ENCODE results near the gene CCDC69.
"Not testable (repeated sequence)": the region's sequence is repeated elsewhere in the genome, so short reads cannot be mapped to it uniquely, and the experiment has no call there.

The CCDC69 gene

GRCh38 chr5:151222054-151222789 is 1.7 kb downstream of the CCDC69 start:
- no peak for DNase-seq (ENCODE audit: low read depth, low spot score)

- no peak for DNase-seq (ENCODE audit: low read depth, low spot score)
Measured at GRCh38 chr5:151221574-151221973, 2.3 kb downstream of the CCDC69 start.

GRCh38 chr5:151219789-151220188 is 4.1 kb downstream of the CCDC69 start:
- no peak for DNase-seq (ENCODE audit: low read depth, low spot score)

- no peak for DNase-seq (ENCODE audit: low read depth, low spot score)
Measured at GRCh38 chr5:151219138-151219537, 4.8 kb downstream of the CCDC69 start.

- no peak for DNase-seq (ENCODE audit: low read depth, low spot score)
Measured at GRCh38 chr5:151218177-151218576, 5.7 kb downstream of the CCDC69 start.

- DNase-seq (ENCODE audit: low read depth, low spot score) = no peak
Measured at GRCh38 chr5:151216781-151217180, 7.1 kb downstream of the CCDC69 start.

GRCh38 chr5:151215546-151215880 is 8.4 kb downstream of the CCDC69 start:
- no peak for DNase-seq (ENCODE audit: low read depth, low spot score)

GRCh38 chr5:151214614-151215545 is 9.0 kb downstream of the CCDC69 start:
- no peak for DNase-seq (ENCODE audit: low read depth, low spot score)

GRCh38 chr5:151213803-151214613 is 9.9 kb downstream of the CCDC69 start:
- no peak for DNase-seq (ENCODE audit: low read depth, low spot score)

GRCh38 chr5:151212406-151212798 is 11.5 kb downstream of the CCDC69 start:
- DNase-seq (ENCODE audit: low read depth, low spot score) = no peak

GRCh38 chr5:151208481-151208914 is 15.4 kb downstream of the CCDC69 start:
- DNase-seq (ENCODE audit: low read depth, low spot score) = no peak

GRCh38 chr5:151205411-151205810 is 18.5 kb downstream of the CCDC69 start:
- no peak for DNase-seq (ENCODE audit: low read depth, low spot score)

- no peak for DNase-seq (ENCODE audit: low read depth, low spot score)
Measured at GRCh38 chr5:151204051-151204450, 19.8 kb downstream of the CCDC69 start.

- DNase-seq (ENCODE audit: low read depth, low spot score) = peak; percentile 51
Measured at GRCh38 chr5:151202381-151203139, 21.3 kb downstream of the CCDC69 start.

- DNase-seq (ENCODE audit: low read depth, low spot score) = no peak
Measured at GRCh38 chr5:151200913-151201595, 22.8 kb downstream of the CCDC69 start.

- no peak for DNase-seq (ENCODE audit: low read depth, low spot score)
Measured at GRCh38 chr5:151199581-151200185, 24.2 kb downstream of the CCDC69 start.

- DNase-seq (ENCODE audit: low read depth, low spot score) = no peak
Measured at GRCh38 chr5:151198861-151199260, 25.0 kb downstream of the CCDC69 start.

- not testable (repeated sequence) for DNase-seq (ENCODE audit: low read depth, low spot score)
Measured at GRCh38 chr5:151197291-151197600, 26.6 kb downstream of the CCDC69 start.

- no peak for DNase-seq (ENCODE audit: low read depth, low spot score)
Measured at GRCh38 chr5:151196556-151197290, 27.2 kb downstream of the CCDC69 start.

GRCh38 chr5:151195622-151196021 is 28.3 kb downstream of the CCDC69 start:
- DNase-seq (ENCODE audit: low read depth, low spot score) = no peak

All from astrocyte of the hippocampus (primary cell).